Cerebellar nuclear complex (tissue), 1 donor: Measurements from ENCODE around the gene ZBTB16.

ENCODE experiments used
- DNase-seq, 2 experiments: peaks; one replicate each; lab custom pipeline; 2025; lab: John Stamatoyannopoulos, UW

The ZBTB16 gene

GRCh38 chr11:114083391-114084252, 24.1 kb downstream of the ZBTB16 start:
- no peak for DNase-seq

GRCh38 chr11:114084414-114084813, 24.9 kb downstream of the ZBTB16 start:
- no peak for DNase-seq

GRCh38 chr11:114085965-114086793, 26.7 kb downstream of the ZBTB16 start:
- no peak for DNase-seq

GRCh38 chr11:114087025-114087424, 27.5 kb downstream of the ZBTB16 start:
- no peak for DNase-seq

GRCh38 chr11:114088216-114088615, 28.7 kb downstream of the ZBTB16 start:
- no peak for DNase-seq

GRCh38 chr11:114088836-114089235, 29.3 kb downstream of the ZBTB16 start:
- DNase-seq = no peak

GRCh38 chr11:114089748-114090147, 30.2 kb downstream of the ZBTB16 start:
- DNase-seq = no peak

- no peak for DNase-seq
Measured at GRCh38 chr11:114090225-114090910, 30.9 kb downstream of the ZBTB16 start.

- DNase-seq = no peak
Measured at GRCh38 chr11:114090976-114091375, 31.5 kb downstream of the ZBTB16 start.

- DNase-seq = no peak
Measured at GRCh38 chr11:114091516-114092397, 32.2 kb downstream of the ZBTB16 start.

- no peak for DNase-seq
Measured at GRCh38 chr11:114092478-114092877, 33.0 kb downstream of the ZBTB16 start.

GRCh38 chr11:114092953-114093352, 33.4 kb downstream of the ZBTB16 start:
- DNase-seq = no peak

GRCh38 chr11:114094516-114094915, 35.0 kb downstream of the ZBTB16 start:
- no peak for DNase-seq

- no peak for DNase-seq
Measured at GRCh38 chr11:114095899-114096298, 36.4 kb downstream of the ZBTB16 start.

- no peak for DNase-seq
Measured at GRCh38 chr11:114097832-114098231, 38.3 kb downstream of the ZBTB16 start.

GRCh38 chr11:114098927-114099326, 39.4 kb downstream of the ZBTB16 start:
- DNase-seq = no peak

GRCh38 chr11:114099392-114100178, 40.1 kb downstream of the ZBTB16 start:
- DNase-seq = no peak

GRCh38 chr11:114102993-114103896, 43.7 kb downstream of the ZBTB16 start:
- no peak for DNase-seq

GRCh38 chr11:114105611-114106010, 46.1 kb downstream of the ZBTB16 start:
- DNase-seq = no peak

GRCh38 chr11:114106047-114106446, 46.5 kb downstream of the ZBTB16 start:
- DNase-seq = no peak
